SIG-M5 treated with dmso at 0.1 percent for 504 hours (cell line): ENCODE data around the gene SLC6A19.
"Not testable (repeated sequence)": the region's sequence is repeated elsewhere in the genome, so short reads cannot be mapped to it uniquely, and the experiment has no call there.

Source experiments
- DNase-seq: peaks from one replicate; lab custom pipeline; 2025; ENCODE audit not compliant: unreplicated experiment; lab: John Stamatoyannopoulos, UW

The SLC6A19 gene

GRCh38 chr5:1261643-1262042 is 60.2 kb downstream of the SLC6A19 start:
- no peak for DNase-seq

- no peak for DNase-seq
Observed at GRCh38 chr5:1262381-1262780, 61.0 kb downstream of the SLC6A19 start.

GRCh38 chr5:1264211-1264610 is 62.8 kb downstream of the SLC6A19 start:
- DNase-seq, result no peak

GRCh38 chr5:1265026-1265425 is 63.6 kb downstream of the SLC6A19 start:
- DNase-seq, result no peak

GRCh38 chr5:1265461-1266455 is 64.4 kb downstream of the SLC6A19 start:
- no peak for DNase-seq

GRCh38 chr5:1266791-1267190 is 65.4 kb downstream of the SLC6A19 start:
- DNase-seq, result no peak

GRCh38 chr5:1267464-1267863 is 66.1 kb downstream of the SLC6A19 start:
- DNase-seq, result not testable (repeated sequence)

- DNase-seq, result no peak
Observed at GRCh38 chr5:1268056-1268455, 66.7 kb downstream of the SLC6A19 start.

- DNase-seq, result no peak
Observed at GRCh38 chr5:1268666-1269065, 67.3 kb downstream of the SLC6A19 start.

GRCh38 chr5:1270426-1270825 is 69.0 kb downstream of the SLC6A19 start:
- DNase-seq, result no peak

- DNase-seq, result no peak
Observed at GRCh38 chr5:1270933-1271914, 69.8 kb downstream of the SLC6A19 start.

- DNase-seq, result no peak
Observed at GRCh38 chr5:1272201-1272600, 70.8 kb downstream of the SLC6A19 start.

- DNase-seq, result no peak
Observed at GRCh38 chr5:1273745-1274144, 72.3 kb downstream of the SLC6A19 start.

GRCh38 chr5:1274471-1274870 is 73.1 kb downstream of the SLC6A19 start:
- DNase-seq, result no peak
